DMS53 (cell line): ENCODE data around the gene KCNK3.
A peak's percentile ranks its signal among the peaks of the same experiment; 100 is the strongest.

ENCODE experiments used
- DNase-seq: peaks from one replicate; lab custom pipeline; 2025; lab: John Stamatoyannopoulos, UW

The KCNK3 gene

DNA sequence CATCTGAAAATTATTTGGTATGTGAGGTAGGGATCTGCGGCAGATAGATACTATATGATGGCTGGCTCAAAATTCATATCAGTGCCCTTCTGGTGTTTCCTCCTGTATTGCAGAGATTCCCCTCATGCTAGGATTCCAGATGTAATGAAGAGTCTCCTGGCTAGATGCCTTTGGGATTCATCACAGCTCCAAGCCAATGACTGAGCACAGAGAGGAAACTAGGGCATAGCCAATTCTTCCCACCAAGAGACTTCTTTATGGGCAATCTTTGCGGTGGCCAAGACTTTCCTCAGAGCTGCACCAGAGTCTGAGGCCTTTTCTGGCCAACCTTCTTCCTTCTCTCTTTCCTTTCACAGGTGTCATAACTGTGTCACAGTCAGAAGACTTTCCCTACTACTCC, 25.9 kb upstream of the KCNK3 start:
- DNase-seq: no peak

DNA sequence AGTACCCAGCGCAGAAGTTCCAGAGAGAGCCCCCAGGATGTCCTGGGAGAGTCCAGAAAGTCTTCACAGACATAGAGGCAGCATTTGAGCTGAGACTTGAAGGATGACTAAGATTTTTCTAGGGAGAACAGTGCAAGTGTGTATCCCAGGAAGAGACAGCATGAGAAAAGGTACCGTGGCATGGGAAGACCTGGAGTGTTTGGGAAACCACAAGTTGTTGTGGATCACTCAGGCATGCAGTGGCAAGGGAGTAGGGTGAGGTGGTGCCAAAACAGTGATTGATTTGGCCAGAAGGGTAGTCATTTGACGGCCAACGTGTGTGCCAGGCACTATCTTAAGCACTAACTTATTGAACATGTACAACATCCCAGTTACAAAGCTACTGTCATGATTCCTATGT, 24.5 kb upstream of the KCNK3 start:
- DNase-seq: no peak

DNA sequence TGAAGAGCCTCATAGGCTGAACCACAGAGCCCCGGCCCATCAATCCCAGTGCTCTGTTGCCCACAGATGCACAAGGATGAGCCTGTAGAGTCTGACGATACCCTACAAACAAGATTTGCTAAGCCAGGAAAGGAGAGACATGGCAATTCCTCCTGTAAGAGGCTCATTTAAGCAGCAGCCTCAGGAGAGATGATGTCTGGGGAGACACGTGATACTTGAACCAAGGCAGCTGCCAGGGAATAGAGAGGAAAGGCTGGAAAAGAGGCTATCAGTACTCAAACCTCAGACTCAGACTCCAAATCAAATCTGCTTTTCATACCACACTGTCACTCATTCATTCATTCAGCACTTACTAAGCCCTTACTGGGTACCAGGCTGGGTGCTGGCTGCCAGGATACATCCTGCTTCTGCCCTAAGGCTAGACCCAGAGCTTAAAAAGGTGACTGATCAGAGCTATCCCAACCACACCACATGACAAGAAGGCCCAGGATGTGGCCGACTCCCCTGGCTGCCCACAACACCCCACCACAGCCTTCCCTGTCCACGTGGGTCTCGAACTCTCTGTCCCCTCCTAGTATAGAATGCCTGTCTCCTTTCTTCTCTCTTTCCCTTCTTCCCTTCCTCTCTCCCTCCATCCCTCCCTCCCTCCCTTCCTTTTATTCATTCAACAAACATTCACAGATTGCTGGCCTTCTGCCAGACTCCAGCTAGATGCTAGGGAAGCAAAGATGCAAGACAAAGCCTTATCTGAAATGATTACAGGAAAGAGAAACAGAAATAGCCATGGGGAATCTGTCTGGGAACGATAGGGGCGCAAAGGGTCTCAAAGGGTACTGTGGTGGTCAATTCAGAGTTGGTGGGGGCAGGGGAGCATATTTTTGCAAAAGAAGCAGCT, 23.4 kb upstream of the KCNK3 start:
- no peak for DNase-seq

DNA sequence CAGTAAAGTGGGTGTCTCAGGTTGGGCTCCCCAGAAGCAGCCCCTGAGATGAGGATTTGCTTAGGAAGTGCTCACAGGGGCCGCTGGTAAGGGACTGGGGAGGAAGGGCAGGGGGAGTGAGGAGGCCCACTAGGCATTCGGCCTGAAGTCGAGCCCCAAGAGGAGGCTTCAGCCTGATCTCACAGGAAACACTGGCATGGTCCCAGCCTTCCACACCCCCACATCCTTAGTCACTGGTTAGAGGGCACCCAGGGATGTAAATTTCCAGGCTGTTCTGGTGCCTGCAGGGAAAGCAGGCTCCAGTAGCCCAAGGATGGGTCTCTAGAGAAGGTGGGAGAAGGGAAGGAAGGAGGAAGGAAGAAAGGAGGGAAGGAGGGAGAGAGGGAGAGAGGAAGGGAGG, 22.4 kb upstream of the KCNK3 start:
- DNase-seq: no peak

DNA sequence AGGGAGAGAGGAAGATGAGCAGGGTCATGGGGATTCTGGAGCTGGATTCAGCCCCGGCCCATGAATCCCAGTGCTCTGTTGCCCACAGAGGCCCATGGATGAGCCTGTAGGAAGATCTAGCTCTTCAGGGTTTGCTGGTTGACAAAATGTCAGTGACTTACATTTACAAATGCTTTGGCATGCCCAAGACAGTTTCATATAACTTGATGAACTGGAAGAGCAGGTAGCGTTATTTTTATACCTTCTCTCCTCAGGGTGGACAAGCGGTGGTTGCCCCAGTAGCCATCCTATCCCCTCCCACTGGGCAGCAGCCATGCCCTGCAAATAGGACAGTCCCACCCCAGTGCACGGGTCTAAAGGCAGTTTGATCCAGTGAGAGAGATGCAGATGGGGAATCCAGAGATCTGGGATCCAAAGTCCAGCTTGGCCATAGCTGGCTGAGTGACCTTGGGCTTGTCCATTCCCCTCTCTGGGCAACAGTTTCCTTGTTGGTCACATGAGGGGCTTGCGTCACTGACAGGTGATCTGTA, 21.5 kb upstream of the KCNK3 start:
- no peak for DNase-seq

DNA sequence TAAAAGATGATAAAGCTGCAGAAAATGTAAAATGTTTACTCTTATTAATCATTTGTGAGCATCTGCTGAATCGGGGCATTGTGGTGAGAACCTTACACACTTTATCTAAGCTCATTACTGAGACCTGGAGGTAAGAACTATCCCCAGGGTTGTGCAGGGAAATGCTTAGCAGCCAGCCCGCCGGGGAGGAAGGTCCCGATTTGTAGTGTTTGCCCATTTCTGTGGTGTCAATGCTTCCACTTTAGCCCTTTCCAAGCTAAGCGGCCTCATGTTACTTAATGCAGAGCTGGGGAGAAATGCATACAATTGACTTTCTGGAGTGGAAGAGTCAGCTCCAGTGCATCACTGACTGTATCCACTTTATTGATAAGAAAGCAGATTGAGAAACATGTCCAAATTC, 20.8 kb upstream of the KCNK3 start:
- no peak for DNase-seq

DNA sequence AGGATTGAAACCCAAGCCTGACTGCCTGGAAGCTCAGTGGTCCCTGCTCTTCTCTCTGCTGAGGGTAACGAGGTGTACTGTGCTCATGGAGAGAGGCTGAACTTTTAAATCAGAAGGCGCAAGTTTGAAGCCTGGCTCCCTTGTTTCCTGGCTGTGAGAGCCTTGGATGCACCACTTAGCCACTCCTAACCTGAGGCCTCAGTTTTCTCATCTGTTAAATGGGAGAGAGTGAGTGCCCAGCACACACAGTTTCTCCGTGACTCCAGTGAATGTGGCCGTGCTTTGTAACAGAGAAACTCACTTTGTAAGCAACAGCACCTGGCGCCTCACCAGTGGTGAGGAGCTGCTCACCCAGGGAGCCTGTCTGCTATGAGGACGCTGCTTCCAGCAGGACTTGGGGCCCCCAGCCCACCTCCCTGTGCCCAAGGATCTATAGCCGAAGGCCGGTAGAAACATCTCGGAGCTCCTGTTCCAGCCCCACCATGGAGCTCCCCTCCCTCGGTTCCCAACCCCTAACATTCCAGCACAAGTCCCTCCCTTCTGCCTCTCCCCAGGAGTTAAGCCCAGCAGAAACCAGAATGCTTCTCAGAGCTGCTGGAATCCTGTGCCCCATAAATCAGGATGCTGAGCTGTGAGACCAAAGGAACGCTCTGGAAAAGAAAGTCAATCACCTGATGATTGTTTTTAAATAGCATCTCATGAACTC, 20.3 kb upstream of the KCNK3 start:
- DNase-seq: no peak

DNA sequence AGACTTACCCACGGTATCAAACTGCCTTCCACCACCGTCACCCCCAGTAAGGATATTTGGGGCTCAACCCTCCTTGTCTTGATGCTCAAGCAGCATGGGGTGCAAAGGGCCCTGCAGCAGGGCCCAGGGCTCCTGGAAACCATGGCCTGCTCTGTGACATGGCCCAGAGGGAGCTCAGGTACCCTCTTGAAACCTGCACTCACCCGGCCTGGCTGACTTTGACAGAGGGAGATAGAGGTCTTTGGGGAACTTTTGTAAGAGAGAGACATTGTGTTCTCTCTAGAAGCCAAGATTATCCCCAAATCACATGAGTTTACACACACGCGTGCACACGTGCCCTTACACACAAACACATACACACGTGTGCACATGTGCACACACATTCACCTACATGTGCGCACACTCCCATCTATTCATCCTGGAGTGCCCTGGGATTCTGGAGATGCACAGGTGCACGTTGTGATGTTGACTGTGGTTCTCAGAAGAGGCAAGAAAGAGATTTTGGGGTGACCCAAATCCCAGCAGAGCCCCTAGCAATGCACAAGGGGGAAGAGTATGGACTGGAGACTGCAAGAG, 19.6 kb upstream of the KCNK3 start:
- DNase-seq: no peak

DNA sequence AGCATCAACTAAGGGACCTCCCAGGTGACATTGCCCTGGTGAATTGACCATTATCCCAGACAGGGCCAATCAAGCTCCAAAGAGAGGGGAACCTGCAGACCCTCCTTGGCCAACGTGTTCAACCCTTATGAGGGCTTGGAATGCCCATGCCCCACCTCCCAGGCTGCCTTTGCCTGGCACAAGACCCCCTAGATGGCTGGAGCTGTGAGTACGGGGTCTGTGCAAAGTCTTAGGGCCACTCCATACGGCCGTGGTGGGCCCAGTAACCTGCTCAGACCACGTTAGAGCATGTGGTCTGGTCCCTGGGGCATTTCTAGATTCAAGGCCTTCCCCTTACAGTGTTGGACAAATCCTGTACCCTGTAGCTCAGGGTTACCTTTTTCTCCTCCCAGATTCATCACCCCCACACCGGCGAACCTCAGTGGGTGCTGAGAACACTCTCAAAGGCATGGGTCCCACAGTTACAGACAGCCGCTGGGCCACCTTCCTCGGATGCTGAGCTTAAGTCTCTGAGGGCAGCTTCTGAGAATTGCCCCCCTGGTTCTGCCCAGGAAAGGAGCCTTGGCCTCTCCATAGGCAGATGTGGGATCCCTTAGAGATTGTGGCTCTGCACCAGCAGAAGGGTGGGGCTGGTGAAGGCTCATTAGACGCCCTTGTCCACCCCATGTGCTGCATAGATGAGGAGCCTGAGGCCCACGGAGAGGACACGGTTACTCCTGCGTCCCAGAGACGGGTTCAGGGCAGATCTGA, 18.3 kb upstream of the KCNK3 start:
- no peak for DNase-seq

DNA sequence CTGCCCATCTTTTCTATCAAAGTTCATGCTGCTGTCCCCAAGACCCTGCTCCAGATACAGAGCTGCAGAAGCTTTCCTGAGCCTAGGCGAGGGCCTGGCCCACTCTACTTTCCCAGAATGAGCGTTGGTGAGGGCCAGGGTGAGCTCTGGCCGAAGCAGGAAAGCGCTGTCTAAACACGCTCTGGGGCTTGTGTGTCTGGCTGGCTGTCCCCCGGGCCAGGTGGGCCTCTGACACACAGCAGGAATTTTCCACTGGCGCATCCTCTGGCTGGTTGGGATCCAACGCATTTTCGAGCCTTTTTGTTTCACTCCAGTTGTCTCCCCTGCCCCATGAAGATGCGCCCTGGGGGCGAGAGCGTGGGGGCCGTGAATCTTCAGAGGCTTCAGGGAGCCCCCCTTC, 17.8 kb upstream of the KCNK3 start:
- DNase-seq: no peak

DNA sequence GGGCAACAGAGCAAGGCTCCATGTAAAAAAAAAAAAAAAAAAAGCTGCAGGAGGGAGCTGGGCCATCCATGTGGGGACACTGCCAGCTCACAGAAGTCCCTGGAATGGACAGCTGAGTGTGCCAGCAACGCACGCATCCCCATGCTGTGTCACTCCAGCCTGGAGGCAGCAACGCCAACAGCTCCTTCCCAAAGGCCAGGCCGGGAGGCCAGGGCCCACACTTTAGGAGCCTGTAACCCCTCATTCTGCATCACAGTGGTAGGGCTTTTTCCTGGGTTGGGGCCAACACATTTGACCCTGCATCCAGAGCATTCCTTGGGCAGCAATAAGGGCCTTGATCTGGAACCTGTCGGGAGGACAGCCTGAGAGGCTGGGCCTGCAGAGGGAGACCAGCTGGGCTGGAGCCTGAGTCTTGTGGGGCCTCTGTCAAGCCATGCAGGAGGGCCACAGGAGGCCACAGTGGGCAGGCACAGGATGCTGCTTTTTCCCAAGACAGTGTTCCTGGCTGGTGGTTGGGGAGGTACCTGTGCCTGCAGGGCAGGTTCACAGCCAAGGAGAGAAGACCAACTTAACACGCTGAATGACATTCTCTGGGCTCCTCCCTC, 16.8 kb upstream of the KCNK3 start:
- no peak for DNase-seq

DNA sequence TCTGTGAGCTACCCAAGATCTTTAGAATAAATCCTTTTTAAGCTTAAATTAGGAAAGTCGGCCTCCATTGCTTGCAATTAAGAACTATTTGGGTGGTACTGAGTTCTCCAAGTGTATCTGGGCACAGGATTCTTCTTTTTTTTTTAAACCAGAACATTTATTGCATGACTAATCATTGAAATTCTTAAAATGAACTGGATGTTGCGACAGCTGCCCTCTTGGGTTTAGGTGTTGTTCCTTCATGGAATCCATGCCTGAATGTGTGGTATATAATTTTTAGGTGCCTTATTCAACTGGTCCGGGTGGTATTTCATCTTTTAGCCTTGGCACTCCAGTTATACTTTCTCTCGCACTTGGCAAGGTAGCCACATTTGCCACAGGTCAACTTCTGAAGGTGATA, 14.5 kb upstream of the KCNK3 start:
- DNase-seq: no peak

DNA sequence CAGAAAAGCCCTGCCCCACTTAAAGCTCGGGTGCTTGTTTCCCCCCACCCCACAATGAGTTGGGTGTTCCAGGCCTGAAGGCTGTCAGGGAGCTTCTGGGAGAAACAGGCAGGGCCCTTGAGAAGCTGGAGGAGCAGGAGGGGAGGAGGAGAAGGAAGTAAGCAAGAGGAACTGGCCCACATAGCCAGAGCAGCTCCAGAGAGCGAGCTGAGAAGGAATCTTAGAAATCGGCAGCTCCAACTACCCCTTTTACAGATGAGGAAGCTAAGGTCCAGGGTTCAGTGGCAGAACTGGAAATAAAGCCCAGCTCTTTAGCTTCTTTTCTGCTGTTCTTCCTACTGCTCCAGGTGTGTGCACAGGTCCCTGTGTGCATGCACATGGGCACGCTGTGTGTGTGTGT, 12.7 kb upstream of the KCNK3 start:
- no peak for DNase-seq

DNA sequence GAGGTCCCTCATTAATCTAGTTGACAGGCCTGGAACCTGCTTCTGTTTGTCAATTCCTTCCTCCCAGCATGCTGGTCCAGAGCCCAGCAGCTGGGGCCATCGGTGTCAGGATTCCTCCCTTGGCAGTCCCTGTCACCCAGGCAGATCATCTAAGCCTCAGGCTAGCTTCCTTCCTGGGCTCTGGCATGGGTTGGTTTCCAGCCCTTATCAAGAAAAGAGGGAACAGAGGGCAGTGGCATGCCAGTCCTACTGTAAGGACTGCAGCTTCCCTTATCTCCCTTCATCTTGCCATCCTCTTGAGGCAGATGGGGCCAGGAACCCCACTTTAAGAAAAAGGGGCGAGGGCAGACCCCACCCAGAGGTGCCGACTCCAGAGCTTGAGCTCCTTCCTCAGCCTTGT, 10.9 kb upstream of the KCNK3 start:
- no peak for DNase-seq

DNA sequence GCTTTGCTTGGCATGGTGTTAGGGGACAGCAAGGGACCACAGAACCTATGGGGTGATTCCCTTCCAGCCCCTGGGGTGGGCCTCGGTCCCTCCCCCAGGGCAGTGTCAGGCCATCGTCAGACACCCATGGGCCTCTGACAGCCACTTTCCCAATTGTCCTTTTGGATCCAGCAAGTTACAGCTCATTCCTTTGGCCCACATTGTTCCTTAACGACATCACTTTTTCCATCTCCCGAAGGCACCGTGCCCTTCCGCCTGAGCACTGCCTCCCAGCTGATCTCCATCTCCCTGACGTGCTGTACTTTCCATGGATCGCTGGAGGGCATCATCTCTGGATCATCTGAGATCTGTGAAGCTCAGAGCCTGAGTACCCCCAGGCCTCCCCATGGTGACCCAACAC, 10.4 kb upstream of the KCNK3 start:
- DNase-seq: no peak

DNA sequence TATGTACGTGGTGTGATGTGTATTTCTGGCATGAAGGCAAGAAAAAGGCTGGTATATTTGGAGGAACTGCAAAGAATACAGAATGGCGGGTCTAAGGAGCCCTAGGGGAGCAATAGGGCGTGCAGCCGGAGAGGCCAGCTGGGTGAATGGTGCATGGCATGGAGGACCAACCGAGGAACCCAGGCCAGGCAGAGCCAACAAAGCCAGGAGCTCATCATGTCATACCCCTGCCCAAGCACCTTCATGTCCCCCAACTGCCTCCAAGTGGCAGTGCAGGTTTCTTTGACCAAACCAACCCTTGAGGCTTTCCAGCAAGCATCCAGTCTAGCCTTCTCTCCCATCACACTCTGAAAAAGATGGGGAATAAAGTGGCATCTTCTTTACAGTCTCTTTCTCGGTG, 8.9 kb upstream of the KCNK3 start:
- no peak for DNase-seq

DNA sequence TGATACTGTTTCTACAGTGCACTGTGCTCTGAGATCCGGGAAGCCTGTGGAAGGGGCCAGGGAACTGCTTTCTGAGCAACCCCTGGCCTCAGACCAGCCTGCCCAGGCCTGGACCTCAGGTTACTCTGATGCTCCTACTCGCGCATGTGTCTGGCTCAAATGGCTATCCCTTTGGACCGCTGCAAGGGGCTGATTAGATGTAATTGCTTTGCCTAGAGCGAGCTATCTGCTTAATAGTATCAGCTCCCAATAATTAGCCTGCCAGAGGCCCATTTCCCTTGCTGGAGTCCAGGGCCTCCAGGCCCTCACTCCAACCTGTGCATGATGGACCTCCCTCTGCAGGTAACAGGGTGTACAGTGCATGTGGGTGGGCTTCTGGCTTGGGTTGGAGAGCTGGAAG, 7.2 kb upstream of the KCNK3 start:
- DNase-seq: peak; percentile 21

DNA sequence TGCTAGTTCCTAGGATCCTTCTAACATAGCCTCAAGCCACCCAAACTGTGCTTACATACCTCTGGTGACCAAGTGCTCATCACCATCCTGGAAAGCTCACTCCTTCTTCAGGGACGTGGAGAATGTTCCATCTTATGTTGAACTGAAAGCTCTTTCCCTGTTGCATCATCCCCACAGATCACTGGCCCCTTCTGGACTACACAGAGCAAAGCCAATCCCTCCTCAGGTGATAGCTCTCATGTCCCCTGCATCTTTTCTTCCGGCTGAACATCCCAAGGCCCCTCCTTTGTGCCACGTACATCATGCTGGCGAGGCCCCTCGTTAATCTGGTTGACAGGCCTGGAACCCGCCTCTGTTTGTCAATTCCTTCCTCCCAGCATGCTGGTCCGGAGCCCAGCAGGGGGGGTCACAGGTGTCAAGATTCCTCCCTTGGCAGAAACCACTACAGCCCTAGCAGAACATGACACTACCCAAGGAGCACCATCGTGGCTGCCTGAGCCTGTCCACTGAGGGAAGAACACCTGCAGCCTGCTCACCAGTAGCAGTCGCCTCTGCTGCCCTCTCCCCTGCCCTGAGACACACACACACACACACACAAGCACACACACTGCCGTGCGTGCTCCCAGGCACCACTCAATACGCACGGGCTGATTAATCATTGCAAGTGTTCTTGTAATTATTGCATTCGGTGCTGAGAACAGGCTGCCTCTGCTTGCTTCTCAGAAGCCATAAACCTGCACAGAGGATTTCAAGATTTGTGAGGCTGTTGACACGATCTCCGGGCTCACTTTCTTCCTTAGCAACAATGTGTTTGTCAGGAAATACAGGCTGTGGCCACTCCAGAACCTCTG, 6.3 kb upstream of the KCNK3 start:
- DNase-seq: peak; percentile 86

DNA sequence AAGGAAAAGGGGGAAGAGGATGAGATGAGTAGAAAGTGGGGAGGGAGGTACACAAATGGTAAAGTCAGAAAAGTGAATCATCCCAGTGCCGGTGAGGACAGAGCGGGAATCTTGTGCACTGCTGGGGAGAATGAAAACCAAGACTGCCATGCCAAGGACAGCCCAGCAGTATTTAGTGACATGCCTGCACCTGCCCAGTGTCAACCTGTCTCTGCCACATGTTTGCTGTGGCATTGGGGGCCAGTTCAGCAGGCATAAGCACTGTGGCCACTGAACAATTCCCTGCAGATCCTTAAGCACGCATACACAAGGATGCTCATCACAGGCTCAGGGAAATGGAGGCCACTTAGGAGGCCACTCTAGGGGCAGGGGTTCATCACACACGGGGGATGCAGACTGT, 5.2 kb upstream of the KCNK3 start:
- peak; percentile 93 for DNase-seq

DNA sequence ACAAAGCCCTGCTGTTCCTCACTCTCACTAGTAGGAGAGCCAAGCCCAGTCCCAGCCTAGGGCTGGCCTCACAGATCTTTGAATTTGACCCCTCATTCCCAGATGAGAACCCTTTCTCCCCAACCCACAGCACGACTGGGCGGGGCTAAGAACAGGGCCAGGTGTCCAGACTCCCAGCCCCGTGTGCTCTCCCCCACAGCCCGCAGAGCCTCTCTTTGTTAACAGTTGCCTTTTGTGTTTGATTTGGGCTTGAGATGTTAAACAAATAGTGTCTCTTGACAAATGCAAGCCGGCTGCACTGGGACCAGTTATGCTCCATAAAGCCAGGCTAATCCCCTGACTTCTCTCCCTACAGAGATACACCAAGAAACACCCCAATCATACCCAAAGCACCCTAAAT, 4.7 kb upstream of the KCNK3 start:
- peak; percentile 98 for DNase-seq

DNA sequence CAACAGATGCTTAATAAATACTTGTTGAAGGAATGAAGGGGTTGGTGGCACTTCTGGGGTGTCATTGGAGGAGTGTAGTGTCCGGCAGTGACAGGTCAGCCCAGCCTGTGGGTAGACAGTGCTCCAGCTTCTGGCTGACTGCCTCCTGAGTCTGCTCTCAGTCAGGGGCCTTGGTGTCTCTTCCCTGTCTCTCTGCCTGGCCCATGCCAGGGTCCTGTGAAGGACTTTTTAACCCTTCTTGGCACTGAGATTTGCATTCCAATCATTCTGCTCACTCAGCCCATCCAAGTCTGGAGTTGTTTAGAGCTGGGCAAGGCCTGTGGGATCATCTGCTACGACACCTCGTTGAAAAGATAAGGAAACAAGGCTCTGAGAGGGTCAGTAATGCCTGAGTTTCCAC, 1.4 kb upstream of the KCNK3 start:
- DNase-seq: peak; percentile 20
